Mucosa of rectum (tissue), 2 donors: ENCODE data around the gene HIC1.

Experiments used
- H3K27ac ChIP-seq, 2 donors: one replicate each; pipeline ENCODE4 v1.7.0; 2013; ENCODE audit warnings: inconsistent platforms in 2 of 2, low read depth in 2 of 2, low read length in 2 of 2
- H3K27me3 ChIP-seq, 2 donors: one replicate each; pipeline ENCODE4 v1.7.0; 2013; ENCODE audit warnings: low read length in 2 of 2; ENCODE audit not compliant: control insufficient read depth in 2 of 2, insufficient read depth in 2 of 2
- H3K36me3 ChIP-seq, 2 donors: one replicate each; pipeline ENCODE4 v1.7.0; 2013; ENCODE audit warnings: low read length in 2 of 2; ENCODE audit not compliant: control insufficient read depth in 2 of 2, insufficient read depth in 2 of 2
- H3K4me1 ChIP-seq, 2 donors: one replicate each; pipeline ENCODE4 v1.7.0; 2013; ENCODE audit warnings: low read length in 2 of 2, mild to moderate bottlenecking in 1 of 2; ENCODE audit not compliant: control insufficient read depth in 2 of 2, insufficient read depth in 2 of 2
- H3K4me3 ChIP-seq, 2 donors: one replicate each; pipeline ENCODE4 v1.7.0; 2013; ENCODE audit warnings: low read length in 2 of 2
- H3K9ac ChIP-seq, 2 donors: one replicate each; pipeline ENCODE4 v1.7.0; 2013; ENCODE audit warnings: low read length in 2 of 2, low read depth in 1 of 2, mild to moderate bottlenecking in 1 of 2
- H3K9me3 ChIP-seq, 2 donors: one replicate each; pipeline ENCODE4 v1.7.0; 2013; ENCODE audit warnings: low read length in 2 of 2; ENCODE audit not compliant: control insufficient read depth in 2 of 2
- donor health status: healthy.
- donor health status: Normal muscosa, but diverticular disease.

Gene HIC1

GRCh38 chr17:2089021-2089422 lies 34.1 kb downstream of the HIC1 start:
- Histone ChIP-seq H3K27ac (peak overlapping the region; percentile 78 to 86), H3K4me1 (peaks cover 58 to 65% of the 10 kb centered on the region in 2 donors), H3K9ac (peak overlapping the region; percentile 46 to 64), H3K36me3 (no peaks in the 10 kb centered on the region), H3K27me3 (no peaks in the 10 kb centered on the region), H3K4me3 (peak overlapping the region; percentile 58 to 81), H3K9me3 (no peaks in the 10 kb centered on the region)

- Histone ChIP-seq H3K36me3 (no peaks in the 10 kb centered on the region), H3K27me3 (no peaks in the 10 kb centered on the region), H3K27ac (peak overlapping the region; percentile 78 to 86), H3K9ac (peak overlapping the region; percentile 21 to 64), H3K9me3 (no peaks in the 10 kb centered on the region), H3K4me1 (peaks cover 46 to 53% of the 10 kb centered on the region in 2 donors), H3K4me3 (peak overlapping the region; percentile 24 to 81)
Measured at GRCh38 chr17:2090210-2090641, 35.3 kb downstream of the HIC1 start.

GRCh38 chr17:2090804-2091534 lies 36.1 kb downstream of the HIC1 start:
- Histone ChIP-seq H3K9me3 (no peaks in the 10 kb centered on the region), H3K27me3 (no peaks in the 10 kb centered on the region), H3K36me3 (no peaks in the 10 kb centered on the region), H3K9ac (peak overlapping the region in 1 of 2 donors; percentile 34), H3K27ac (peak overlapping the region; percentile 78 to 86), H3K4me1 (peaks cover 39 to 45% of the 10 kb centered on the region in 2 donors), H3K4me3 (peak overlapping the region in 1 of 2 donors; percentile 14)

- H3K4me3 ChIP-seq: no peak overlapping the region
- H3K9ac ChIP-seq: no peak overlapping the region
- H3K9me3 ChIP-seq: no peaks in the 10 kb centered on the region
- H3K36me3 ChIP-seq: no peaks in the 10 kb centered on the region
- H3K27me3 ChIP-seq: no peaks in the 10 kb centered on the region
- H3K4me1 ChIP-seq: peaks cover 26 to 34% of the 10 kb centered on the region in 2 donors
- H3K27ac ChIP-seq: no peak overlapping the region
Measured at GRCh38 chr17:2092253-2092652, 37.4 kb downstream of the HIC1 start.

- peaks cover 15 to 23% of the 10 kb centered on the region in 2 donors for H3K4me1 ChIP-seq
Measured at GRCh38 chr17:2093349-2093748, 38.4 kb downstream of the HIC1 start.

GRCh38 chr17:2094891-2095535 lies 40.1 kb downstream of the HIC1 start:
- H3K36me3 ChIP-seq: no peaks in the 10 kb centered on the region
- no peak overlapping the region for H3K9ac ChIP-seq
- peak overlapping the region in 1 of 2 donors; percentile 10 for H3K27ac ChIP-seq

More at GRCh38 chr17:2093349-2093748, 38.4 kb downstream of the HIC1 start:
- H3K36me3 ChIP-seq: no peaks in the 10 kb centered on the region
- no peaks in the 10 kb centered on the region for H3K9me3 ChIP-seq
- H3K27ac ChIP-seq: no peak overlapping the region
- no peaks in the 10 kb centered on the region for H3K27me3 ChIP-seq
- H3K4me3 ChIP-seq: no peak overlapping the region
- H3K9ac ChIP-seq: no peak overlapping the region

GRCh38 chr17:2095536-2095910 lies 40.6 kb downstream of the HIC1 start:
- Histone ChIP-seq H3K4me1 (peaks cover 0 to 10% of the 10 kb centered on the region in 2 donors), H3K27ac (no peak overlapping the region), H3K9me3 (no peaks in the 10 kb centered on the region), H3K27me3 (no peaks in the 10 kb centered on the region), H3K4me3 (no peak overlapping the region), H3K9ac (no peak overlapping the region), H3K36me3 (no peaks in the 10 kb centered on the region)

More at GRCh38 chr17:2094891-2095535, 40.1 kb downstream of the HIC1 start:
- Histone ChIP-seq H3K4me1 (peaks cover 0 to 14% of the 10 kb centered on the region in 2 donors), H3K9me3 (no peaks in the 10 kb centered on the region), H3K27me3 (no peaks in the 10 kb centered on the region), H3K4me3 (no peak overlapping the region)

GRCh38 chr17:2101448-2102257 lies 46.8 kb downstream of the HIC1 start:
- Histone ChIP-seq H3K36me3 (no peaks in the 10 kb centered on the region), H3K27ac (peak overlapping the region; percentile 39 to 53), H3K27me3 (no peaks in the 10 kb centered on the region), H3K4me1 (peaks cover 8 to 17% of the 10 kb centered on the region in 2 donors), H3K4me3 (peak overlapping the region in 1 of 2 donors; percentile 22), H3K9me3 (no peaks in the 10 kb centered on the region), H3K9ac (peak overlapping the region; percentile 13 to 44)

GRCh38 chr17:2102931-2103809 lies 48.3 kb downstream of the HIC1 start:
- H3K27me3 ChIP-seq: no peaks in the 10 kb centered on the region
- no peaks in the 10 kb centered on the region for H3K9me3 ChIP-seq
- no peaks in the 10 kb centered on the region for H3K36me3 ChIP-seq
- no peak overlapping the region for H3K4me3 ChIP-seq
- peaks cover 11 to 17% of the 10 kb centered on the region in 2 donors for H3K4me1 ChIP-seq
- no peak overlapping the region for H3K27ac ChIP-seq
- H3K9ac ChIP-seq: no peak overlapping the region
